ENCODE data around the gene TMEM270. TPM values are rescaled to one million over a fixed set of nuclear protein-coding genes. Genes with fewer than 3 reads are reported as not detected.
A peak's percentile ranks its signal among the peaks of the same experiment; 100 is the strongest.

The TMEM270 gene
- total RNA-seq, 4 donors from 2014 or later, result not detected

DNA sequence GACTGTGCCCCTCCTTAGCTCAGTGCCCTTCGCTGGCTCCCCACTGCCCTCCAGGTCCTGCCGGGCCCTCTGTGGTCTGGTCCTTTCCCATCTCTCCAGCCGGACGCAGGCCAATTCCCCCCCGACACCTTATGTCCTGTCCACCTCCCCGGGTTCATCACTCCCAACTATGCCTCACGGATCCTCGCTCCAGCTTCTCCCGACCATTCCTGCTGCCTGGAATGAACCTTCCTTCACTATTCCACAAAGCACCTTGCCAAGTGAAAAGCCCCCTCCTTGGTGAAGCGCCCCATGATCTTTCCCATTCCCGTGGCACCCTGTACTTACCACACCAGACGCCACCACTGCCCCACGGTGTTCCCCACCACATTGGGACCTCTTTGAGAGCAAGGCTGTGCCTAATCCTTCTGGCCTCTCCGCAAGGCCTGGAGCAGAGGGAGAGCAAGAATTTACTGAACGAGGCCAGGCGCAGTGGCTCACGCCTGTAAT is 47.2 kb downstream of the TMEM270 start:
- peak in 1 of 2 donors; percentile 81 for DNase-seq (ENCODE audit: low spot score in 2 of 2)
- WGBS, 2 donors, result 90 to 93% methylated on average over 17 of the region's 17 CpGs
- H3K4me3 ChIP-seq (ENCODE audit: low read depth, poor library complexity, severe bottlenecking), result no peak overlapping the region
- no peak for TF ChIP-seq POLR2A (IDR thresholded peaks at IDR 0.05)
- no peak for TF ChIP-seq CTCF (IDR thresholded peaks at IDR 0.05)
- intact Hi-C loops (cut with DNase I; ENCODE audit: low total_unique reads), result no loop called here

DNA sequence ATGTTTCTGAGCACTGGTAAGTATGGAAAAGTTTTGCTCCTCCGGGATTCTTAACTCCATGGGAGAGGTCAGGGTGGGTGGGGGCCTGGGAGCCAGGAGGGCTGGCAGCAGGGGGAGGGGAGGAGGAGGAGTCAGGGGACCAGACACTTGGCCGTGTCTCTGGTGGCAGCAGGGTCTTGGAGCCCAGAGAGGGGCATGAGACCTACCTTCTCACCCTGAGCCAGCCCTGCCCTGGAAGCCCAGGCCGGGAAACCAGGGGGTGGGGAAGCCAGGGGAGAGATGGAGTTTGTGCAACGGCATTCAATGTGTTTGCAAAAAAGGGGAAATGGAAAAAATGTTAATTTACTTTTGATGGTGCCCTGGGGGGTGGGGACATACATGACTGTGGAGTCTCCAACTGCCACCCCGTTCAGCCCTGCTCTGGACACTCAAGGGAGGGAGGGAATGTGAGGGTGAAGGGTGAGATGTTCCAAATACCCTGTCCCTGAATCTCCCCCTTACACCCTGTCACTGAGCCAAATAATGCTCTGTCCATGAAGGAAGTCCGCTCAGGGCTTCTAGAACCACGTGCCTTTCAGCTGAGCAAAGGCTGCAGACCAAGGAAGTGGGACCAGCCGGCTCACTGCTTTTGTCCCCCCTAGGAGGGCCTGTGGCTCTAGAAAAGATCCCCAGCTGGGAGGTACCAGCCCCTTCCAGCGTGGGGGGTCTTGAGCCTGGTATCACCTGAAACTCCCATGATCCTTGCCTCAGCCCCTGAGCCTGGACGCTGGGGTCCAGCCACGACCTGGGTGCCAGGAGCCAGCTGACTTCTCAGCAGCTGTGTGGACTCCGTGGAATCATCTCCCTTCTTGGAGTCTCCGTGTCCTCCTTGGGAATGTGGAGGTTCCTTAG is 48.3 kb downstream of the TMEM270 start:
- DNase-seq (ENCODE audit: low spot score in 2 of 2), result peak in 1 of 2 donors; percentile 82
- TF ChIP-seq CTCF (IDR thresholded peaks at IDR 0.05) (no peak), POLR2A (IDR thresholded peaks at IDR 0.05) (no peak)
- no peak overlapping the region for H3K4me3 ChIP-seq (ENCODE audit: low read depth, poor library complexity, severe bottlenecking)
- intact Hi-C loops (cut with DNase I; ENCODE audit: low total_unique reads), result no loop called here
- 55 to 64% methylated on average over 12 of the region's 13 CpGs for WGBS, 2 donors

GRCh38 chr7:73909996-73910395 is 49.0 kb downstream of the TMEM270 start:
- 94 to 96% methylated on average over 7 of the region's 7 CpGs for WGBS, 2 donors
- no peak overlapping the region for H3K4me3 ChIP-seq (ENCODE audit: low read depth, poor library complexity, severe bottlenecking)
- TF ChIP-seq POLR2A (IDR thresholded peaks at IDR 0.05) (no peak), CTCF (IDR thresholded peaks at IDR 0.05) (no peak)
- DNase-seq (ENCODE audit: low spot score in 2 of 2), result peak in 1 of 2 donors; percentile 63
- intact Hi-C loops (cut with DNase I; ENCODE audit: low total_unique reads), result no loop called here

DNA sequence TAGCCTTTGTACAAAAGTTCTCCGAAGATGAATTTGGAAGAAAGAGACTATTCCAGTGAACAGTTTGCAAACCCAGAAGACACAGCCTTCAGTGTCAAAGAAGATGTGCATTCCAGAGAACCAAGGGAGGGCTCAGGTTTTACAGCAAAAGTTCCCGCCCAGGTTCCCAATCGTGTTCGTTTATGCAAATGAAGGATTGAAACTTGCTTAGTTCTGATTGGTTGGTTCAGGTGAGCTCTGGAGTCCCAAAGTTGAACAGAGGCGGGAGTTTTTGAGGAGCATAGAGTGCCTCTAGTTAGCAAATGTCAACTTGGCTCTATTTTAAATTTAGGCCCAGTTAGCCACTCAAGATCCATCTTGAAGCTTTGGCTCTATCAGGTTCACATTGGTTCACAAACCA is 51.3 kb downstream of the TMEM270 start:
- TF ChIP-seq CTCF (IDR thresholded peaks at IDR 0.05), result no peak
- TF ChIP-seq POLR2A (IDR thresholded peaks at IDR 0.05), result no peak

More for the DNA sequence above, 51.3 kb downstream of the TMEM270 start:
- H3K4me3 ChIP-seq (ENCODE audit: low read depth, poor library complexity, severe bottlenecking), result no peak overlapping the region
- intact Hi-C loops (cut with DNase I; ENCODE audit: low total_unique reads), result no loop called here
- DNase-seq (ENCODE audit: low spot score in 2 of 2), result no peak
- 85 to 92% methylated on average over 5 of the region's 5 CpGs for WGBS, 2 donors

Other genes with a start within 250 kb of the TMEM270 start
- gene MLXIPL, start 236.6 kb upstream of the TMEM270 start, total RNA-seq, result 10 to 100 TPM in 1 of 4 donors, 1 to 10 TPM in 3; 1.3 to 12.0 (median 5.6) TPM
- 1 to 10 TPM; 2.4 to 6.9 (median 4.1) TPM for gene VPS37D, start 193.3 kb upstream of the TMEM270 start, total RNA-seq
- 1 to 10 TPM; 3.4 to 6.1 (median 4.1) TPM for gene DNAJC30, start 177.7 kb upstream of the TMEM270 start, total RNA-seq
- gene BUD23, start 177.6 kb upstream of the TMEM270 start, total RNA-seq, result 10 to 100 TPM; 46.3 to 57.8 (median 53.2) TPM
- gene STX1A, start 141.5 kb upstream of the TMEM270 start, total RNA-seq, result 1 to 10 TPM; 2.9 to 9.2 (median 4.6) TPM
- 10 to 100 TPM; 24.9 to 29.0 (median 26.3) TPM for gene ABHD11, start 122.4 kb upstream of the TMEM270 start, total RNA-seq
- gene CLDN3, start 90.9 kb upstream of the TMEM270 start, total RNA-seq, result 10 to 100 TPM; 11.8 to 24.3 (median 19.3) TPM
- 100 to 1,000 TPM; 208 to 533 (median 298) TPM for gene CLDN4, start 30.2 kb upstream of the TMEM270 start, total RNA-seq
- gene METTL27, start 18.6 kb upstream of the TMEM270 start, total RNA-seq, result 1 to 10 TPM; 2.0 to 7.4 (median 4.3) TPM
- gene ELN, start 167.0 kb downstream of the TMEM270 start, total RNA-seq, result 10 to 100 TPM in 3 of 4 donors, 1 to 10 TPM in 1; 5.6 to 96.2 (median 32.4) TPM
- 10 to 100 TPM in 3 of 4 donors, 1 to 10 TPM in 1; 7.7 to 19.5 (median 14.6) TPM for gene LIMK1, start 222.6 kb downstream of the TMEM270 start, total RNA-seq

Measured in lower leg skin (tissue), 4 donors.